Measurements from ENCODE around the gene SPEF2. TPM values are rescaled to one million over a fixed set of nuclear protein-coding genes. Genes with fewer than 3 reads are reported as not detected.

SPEF2 gene
- total and polyA plus RNA-seq, 2 of the 13 experiments (the other 11 are each of a cell fraction or from before 2014, with no cell fraction given), result 1.5 to 2.3 TPM

DNA sequence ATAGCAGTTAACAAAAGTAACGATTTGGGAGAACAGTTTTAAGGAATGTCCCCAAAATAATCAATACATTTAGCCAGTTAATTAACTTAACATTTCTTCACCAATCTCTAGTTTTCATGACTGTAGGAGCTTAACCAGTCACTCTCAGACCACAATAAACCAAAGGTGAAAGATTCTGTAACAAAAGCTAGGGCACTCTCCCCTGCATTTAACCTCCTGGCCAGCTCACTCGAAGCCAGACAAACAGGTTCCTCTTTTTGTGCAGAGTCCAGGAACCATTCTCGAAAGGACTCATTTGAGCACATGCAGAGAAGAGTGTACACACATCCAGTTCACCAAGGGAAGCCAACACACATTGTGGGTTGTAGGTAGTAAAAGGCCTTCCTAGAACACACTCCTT is 245.5 kb downstream of the SPEF2 start:
- no peaks in the 10 kb centered on the region for H4K20me1 ChIP-seq (ENCODE audit: insufficient read depth, low read length)
- 8% methylated on average over 3 of the region's 3 CpGs for WGBS (ENCODE audit: low lambda C conversion rate)
- H3K9ac ChIP-seq (ENCODE audit: insufficient read depth, low read depth, low read length), result no peak overlapping the region
- ChIA-PET POLR2A (no interaction called here), CTCF (ENCODE audit: low intra/inter-chr PET ratio, low total read pairs) (no interaction called here)
- H3K27ac ChIP-seq (ENCODE audit: extremely low read length, insufficient read depth, low read length), result no peak overlapping the region
- H2AFZ ChIP-seq (ENCODE audit: low read length), result no peak overlapping the region
- no TSS peak for BruUV-seq (replicated peaks)
- no peak for FAIRE-seq
- no peak for DNase-seq (ENCODE audit: low spot score)
- no peaks in the 10 kb centered on the region for H3K79me2 ChIP-seq (ENCODE audit: insufficient read depth, low read length)
- TF ChIP-seq ZNF780A (CRISPR knock-in tag; IDR thresholded peaks at IDR 0.05) (no peak), MIER3 (CRISPR knock-in tag; IDR thresholded peaks at IDR 0.05; ENCODE audit: borderline replicate concordance) (no peak), TGIF2 (CRISPR knock-in tag; IDR thresholded peaks at IDR 0.05) (no peak)
- TF ChIP-seq, protein P1, sequence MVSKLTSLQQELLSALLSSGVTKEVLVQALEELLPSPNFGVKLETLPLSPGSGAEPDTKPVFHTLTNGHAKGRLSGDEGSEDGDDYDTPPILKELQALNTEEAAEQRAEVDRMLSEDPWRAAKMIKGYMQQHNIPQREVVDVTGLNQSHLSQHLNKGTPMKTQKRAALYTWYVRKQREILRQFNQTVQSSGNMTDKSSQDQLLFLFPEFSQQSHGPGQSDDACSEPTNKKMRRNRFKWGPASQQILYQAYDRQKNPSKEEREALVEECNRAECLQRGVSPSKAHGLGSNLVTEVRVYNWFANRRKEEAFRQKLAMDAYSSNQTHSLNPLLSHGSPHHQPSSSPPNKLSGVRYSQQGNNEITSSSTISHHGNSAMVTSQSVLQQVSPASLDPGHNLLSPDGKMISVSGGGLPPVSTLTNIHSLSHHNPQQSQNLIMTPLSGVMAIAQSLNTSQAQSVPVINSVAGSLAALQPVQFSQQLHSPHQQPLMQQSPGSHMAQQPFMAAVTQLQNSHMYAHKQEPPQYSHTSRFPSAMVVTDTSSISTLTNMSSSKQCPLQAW (CRISPR knock-in tag; IDR thresholded peaks at IDR 0.05), result no peak
- H3K27me3 ChIP-seq (ENCODE audit: control insufficient read depth in 1 of 2, insufficient read depth in 2 of 2, low read length in 2 of 2), result no peaks in the 10 kb centered on the region
- H3K4me2 ChIP-seq (ENCODE audit: low read depth, low read length), result no peak overlapping the region
- H3K4me1 ChIP-seq (ENCODE audit: insufficient read depth, low read length), result no peaks in the 10 kb centered on the region
- H3K36me3 ChIP-seq (replicated peaks in 1 of 2; ENCODE audit: control insufficient read depth in 1 of 2, insufficient read depth in 2 of 2, low read length in 2 of 2), result no peaks in the 10 kb centered on the region
- H3K4me3 ChIP-seq (replicated peaks in 1 of 3; ENCODE audit: insufficient read depth in 1 of 3, low read depth in 2 of 3, low read length in 3 of 3), result no peak overlapping the region
- intact Hi-C loops (cut with micrococcal nuclease; ENCODE audit: unreplicated experiment), result no loop called here
- no peak for ATAC-seq
- in situ Hi-C loops (cut with HindIII; ENCODE audit: extremely low pct_ligation_motif_present, low pct_unique_long_range_greater_than_20kb), result no loop called here
- H3K9me3 ChIP-seq (ENCODE audit: low read length), result no peaks in the 10 kb centered on the region

Small RNA genes lying within 50 kb of the gene (small RNA-seq; reads per million reads assigned to genes)
- gene RNU7-130P (ENCODE audit: insufficient read depth in 2 of 3, insufficient read length in 3 of 3, low read depth in 2 of 3, low replicate concordance in 1 of 3), result 0 reads per million in 3 experiments

Other genes with a start within 250 kb of the SPEF2 start
- gene IL7R, start 239.0 kb downstream of the SPEF2 start, total RNA-seq (2016; rRNA removed; fragmentation: Illumina TruSeq; extraction: Trizol), result not detected in 2 replicates
- gene IL7R, start 239.0 kb downstream of the SPEF2 start, polyA plus RNA-seq (2011; rRNA removed), result not detected in 2 replicates